GM23338 (cell line): Measurements from ENCODE around the gene MEGF6.

Source experiments
- POLR2AphosphoS5 ChIP-seq: IDR thresholded peaks from 2 replicates; pipeline ENCODE4 v1.6.1; 2016; ENCODE audit warnings: antibody characterized with exemption, low read depth
- ZNF114 ChIP-seq: fragments of 250-450 bp; sonication (Bioruptor Pico); IDR thresholded peaks from 2 replicates; pipeline ENCODE4 v1.5.0; 2020; ENCODE audit warnings: mild to moderate bottlenecking, moderate library complexity
- TF ChIP-seq, protein P1 (sequence below): IDR thresholded peaks from 2 replicates; pipeline ENCODE4 v1.6.1; 2016; ENCODE audit warnings: antibody characterized with exemption
- TF ChIP-seq, protein P2 (sequence below), 2 experiments: fragments of 200-600 bp in 1 of 2; sonication (generic) in 1 of 2; conservative IDR thresholded peaks; 2 replicates each; pipeline versions ENCODE4 v1.5.1 to v1.6.1; 2016 to 2017; ENCODE audit warnings: antibody characterized with exemption in 2 of 2, low read depth in 2 of 2, mild to moderate bottlenecking in 2 of 2, moderate library complexity in 1 of 2
- TF ChIP-seq, protein P3 (sequence below): IDR thresholded peaks from one replicate; pipeline ENCODE4 v1.6.1; 2018; ENCODE audit warnings: antibody characterized with exemption; ENCODE audit not compliant: unreplicated experiment

DNA sequence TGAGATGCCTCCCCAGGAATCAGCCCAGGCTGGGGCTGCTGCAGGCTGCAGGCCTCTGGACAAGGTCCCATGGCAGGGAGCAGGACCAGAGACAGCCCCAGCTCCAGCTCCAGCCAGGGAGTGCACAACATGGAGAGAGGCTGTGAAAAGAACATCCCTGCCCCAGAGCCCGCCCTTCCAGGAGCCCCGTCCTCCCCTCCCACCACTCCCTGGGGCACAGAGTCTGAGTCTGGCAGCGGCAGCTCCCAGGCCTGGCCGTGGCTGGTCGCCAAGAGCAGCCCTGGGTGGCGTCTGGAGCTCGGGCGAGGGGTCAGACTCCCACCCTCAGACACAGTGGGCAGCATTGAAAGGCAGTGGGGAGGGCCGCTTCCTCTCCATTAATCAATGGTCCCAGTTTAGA, 37.8 kb downstream of the MEGF6 start:
- TF ChIP-seq, protein P1, sequence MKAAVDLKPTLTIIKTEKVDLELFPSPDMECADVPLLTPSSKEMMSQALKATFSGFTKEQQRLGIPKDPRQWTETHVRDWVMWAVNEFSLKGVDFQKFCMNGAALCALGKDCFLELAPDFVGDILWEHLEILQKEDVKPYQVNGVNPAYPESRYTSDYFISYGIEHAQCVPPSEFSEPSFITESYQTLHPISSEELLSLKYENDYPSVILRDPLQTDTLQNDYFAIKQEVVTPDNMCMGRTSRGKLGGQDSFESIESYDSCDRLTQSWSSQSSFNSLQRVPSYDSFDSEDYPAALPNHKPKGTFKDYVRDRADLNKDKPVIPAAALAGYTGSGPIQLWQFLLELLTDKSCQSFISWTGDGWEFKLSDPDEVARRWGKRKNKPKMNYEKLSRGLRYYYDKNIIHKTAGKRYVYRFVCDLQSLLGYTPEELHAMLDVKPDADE = no peak
- TF ChIP-seq, protein P2, sequence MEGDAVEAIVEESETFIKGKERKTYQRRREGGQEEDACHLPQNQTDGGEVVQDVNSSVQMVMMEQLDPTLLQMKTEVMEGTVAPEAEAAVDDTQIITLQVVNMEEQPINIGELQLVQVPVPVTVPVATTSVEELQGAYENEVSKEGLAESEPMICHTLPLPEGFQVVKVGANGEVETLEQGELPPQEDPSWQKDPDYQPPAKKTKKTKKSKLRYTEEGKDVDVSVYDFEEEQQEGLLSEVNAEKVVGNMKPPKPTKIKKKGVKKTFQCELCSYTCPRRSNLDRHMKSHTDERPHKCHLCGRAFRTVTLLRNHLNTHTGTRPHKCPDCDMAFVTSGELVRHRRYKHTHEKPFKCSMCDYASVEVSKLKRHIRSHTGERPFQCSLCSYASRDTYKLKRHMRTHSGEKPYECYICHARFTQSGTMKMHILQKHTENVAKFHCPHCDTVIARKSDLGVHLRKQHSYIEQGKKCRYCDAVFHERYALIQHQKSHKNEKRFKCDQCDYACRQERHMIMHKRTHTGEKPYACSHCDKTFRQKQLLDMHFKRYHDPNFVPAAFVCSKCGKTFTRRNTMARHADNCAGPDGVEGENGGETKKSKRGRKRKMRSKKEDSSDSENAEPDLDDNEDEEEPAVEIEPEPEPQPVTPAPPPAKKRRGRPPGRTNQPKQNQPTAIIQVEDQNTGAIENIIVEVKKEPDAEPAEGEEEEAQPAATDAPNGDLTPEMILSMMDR (conservative IDR thresholded peaks at IDR 0.05; ENCODE audit: low read depth in 2 of 2) = no peak
- TF ChIP-seq POLR2AphosphoS5 (no peak), ZNF114 (CRISPR knock-in tag) (no peak)
- TF ChIP-seq, protein P3, sequence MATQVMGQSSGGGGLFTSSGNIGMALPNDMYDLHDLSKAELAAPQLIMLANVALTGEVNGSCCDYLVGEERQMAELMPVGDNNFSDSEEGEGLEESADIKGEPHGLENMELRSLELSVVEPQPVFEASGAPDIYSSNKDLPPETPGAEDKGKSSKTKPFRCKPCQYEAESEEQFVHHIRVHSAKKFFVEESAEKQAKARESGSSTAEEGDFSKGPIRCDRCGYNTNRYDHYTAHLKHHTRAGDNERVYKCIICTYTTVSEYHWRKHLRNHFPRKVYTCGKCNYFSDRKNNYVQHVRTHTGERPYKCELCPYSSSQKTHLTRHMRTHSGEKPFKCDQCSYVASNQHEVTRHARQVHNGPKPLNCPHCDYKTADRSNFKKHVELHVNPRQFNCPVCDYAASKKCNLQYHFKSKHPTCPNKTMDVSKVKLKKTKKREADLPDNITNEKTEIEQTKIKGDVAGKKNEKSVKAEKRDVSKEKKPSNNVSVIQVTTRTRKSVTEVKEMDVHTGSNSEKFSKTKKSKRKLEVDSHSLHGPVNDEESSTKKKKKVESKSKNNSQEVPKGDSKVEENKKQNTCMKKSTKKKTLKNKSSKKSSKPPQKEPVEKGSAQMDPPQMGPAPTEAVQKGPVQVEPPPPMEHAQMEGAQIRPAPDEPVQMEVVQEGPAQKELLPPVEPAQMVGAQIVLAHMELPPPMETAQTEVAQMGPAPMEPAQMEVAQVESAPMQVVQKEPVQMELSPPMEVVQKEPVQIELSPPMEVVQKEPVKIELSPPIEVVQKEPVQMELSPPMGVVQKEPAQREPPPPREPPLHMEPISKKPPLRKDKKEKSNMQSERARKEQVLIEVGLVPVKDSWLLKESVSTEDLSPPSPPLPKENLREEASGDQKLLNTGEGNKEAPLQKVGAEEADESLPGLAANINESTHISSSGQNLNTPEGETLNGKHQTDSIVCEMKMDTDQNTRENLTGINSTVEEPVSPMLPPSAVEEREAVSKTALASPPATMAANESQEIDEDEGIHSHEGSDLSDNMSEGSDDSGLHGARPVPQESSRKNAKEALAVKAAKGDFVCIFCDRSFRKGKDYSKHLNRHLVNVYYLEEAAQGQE = no peak
